MV-4-11 (cell line): ENCODE results near the gene NDC1.

Experiments used
- DNase-seq: peaks from one replicate; lab custom pipeline; 2025; lab: John Stamatoyannopoulos, UW

Gene NDC1

GRCh38 chr1:53730224-53730865, 107.8 kb downstream of the NDC1 start:
- DNase-seq = no peak

DNA sequence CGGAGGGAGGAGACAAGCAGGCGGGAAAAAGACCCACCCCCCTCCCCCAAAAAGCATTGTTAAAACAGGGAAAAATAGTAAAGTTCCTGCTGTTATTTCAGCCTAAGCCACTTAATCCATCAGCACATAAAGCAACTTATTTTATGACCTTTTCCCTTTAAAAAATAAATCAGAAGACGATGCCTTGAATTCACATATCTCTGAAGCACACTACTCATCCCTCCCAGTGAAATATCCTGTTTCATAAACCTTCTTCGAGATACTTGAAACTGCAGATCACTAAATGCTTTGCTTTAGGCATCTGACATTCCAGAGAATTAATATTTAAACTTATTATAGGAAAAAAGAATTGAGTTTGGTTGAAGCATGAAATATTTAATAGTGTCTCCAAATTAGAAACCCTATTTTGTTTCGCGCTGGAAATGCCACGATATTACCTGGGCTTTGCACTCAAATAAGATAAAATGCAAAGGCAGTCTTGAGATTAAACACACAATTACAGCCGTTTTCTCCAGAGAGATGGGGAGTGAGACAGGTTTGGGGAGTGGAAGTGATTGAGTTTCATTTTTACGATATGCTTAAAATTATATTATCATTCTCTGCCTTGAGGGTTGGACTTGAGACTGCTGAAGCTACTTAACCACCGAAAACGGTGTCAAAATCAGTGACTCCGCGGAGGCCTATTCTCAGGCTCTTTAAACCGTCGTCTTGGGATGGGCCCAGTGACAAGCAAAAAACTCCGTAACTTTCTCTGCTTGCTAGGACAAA, 108.5 kb downstream of the NDC1 start:
- no peak for DNase-seq

DNA sequence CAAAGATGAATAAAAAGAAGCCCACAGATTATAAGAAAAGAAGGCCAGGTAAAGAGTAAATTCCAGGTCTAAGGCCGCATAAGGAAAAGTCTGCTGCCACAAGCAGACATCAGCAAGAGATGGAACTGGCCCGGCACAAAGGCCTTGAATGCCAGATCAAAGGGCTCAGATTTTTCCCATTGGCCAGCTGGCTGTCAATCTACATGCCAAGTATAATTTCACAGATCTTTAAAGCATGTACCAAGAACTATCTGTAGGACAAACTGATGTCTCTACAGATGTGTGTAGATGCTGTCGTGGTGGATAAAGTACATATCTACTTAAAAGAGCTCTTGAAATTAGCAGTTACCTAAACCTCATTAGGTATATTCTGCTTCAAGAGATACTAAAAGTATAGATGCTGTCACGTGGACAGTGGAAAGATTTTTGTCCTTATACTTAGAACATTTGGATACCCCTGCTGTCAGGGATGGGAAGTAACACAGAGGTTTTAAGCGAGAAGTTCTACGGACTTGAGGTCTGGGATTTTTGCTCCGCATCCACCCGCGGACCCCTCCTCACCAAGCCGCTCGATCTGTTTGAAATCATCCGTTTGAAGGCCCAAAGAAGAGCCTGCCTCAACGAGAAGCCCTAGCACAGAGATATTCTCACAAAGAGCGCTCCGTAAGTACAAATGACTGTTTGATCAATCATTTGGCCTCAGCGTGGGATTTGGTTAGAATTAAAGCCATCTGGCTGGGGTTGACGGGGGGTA, 109.2 kb downstream of the NDC1 start:
- DNase-seq = no peak

DNA sequence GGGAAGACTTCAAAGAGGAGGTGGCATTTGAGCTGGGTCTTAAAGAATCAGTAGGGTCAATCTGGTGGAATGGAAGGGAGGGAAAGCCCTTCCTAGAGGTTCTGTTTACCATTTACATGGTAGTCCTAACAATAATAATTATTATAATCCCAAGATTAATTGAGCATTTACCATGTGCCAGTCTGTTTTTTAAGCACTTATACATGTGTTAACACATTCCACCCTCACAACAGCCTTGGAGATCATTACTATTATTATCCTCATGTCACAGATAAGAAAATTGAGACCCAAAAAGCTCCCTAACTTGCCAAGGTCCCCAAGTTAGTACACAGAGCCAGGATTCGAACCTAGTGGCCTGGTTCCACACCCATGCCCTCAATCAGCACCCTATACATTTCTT, 109.9 kb downstream of the NDC1 start:
- DNase-seq = no peak

GRCh38 chr1:53727461-53728092, 110.5 kb downstream of the NDC1 start:
- no peak for DNase-seq

DNA sequence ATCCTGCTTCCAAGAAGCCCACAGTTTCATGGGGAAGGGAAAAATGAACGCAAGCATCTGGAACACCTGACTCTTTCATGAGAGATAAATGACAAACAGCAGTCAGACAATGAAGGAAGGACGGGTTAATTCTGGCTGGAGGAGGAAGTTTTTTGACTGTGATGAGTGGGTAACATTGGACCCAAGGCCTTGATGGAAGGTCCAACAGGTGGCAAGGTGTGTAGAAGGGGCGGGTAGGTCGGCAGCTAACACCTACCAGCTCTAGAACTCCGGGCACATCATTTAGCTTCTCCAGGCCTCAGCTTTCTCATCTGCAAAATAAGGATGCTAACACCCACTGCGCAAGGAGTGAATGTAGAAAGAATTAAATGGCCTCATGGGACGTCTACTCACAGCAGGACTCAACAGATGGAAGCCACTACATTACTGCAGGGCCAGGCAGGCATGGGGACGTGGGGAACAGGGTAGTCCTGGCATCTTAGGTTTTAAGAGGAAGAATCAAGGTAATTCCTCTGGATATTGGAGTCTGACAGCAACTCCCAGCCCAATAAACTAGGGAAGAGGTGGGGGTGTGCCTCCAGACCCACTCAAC, 112.0 kb downstream of the NDC1 start:
- no peak for DNase-seq

DNA sequence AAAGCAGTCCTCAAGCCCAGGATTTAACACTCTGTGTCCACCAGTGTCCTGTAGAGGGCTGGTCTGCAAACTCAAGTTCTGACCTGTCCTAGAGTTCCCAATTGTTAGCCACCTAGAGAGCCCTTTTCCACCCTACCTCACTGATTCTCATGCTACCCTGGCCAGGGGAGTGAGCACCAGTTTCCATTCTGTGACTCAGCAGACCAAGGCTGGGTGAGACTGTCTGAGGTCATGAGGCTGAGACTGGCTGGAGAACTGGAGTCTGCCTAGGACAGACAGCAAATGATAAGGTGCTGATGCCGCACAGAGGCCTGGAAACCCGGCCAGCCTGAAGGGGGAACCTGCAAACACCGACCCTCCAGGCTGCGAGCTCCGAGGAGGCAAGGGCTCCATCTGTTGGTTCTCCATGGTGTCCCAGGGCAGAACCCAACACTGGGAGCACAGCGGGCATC, 112.8 kb downstream of the NDC1 start:
- DNase-seq = no peak

DNA sequence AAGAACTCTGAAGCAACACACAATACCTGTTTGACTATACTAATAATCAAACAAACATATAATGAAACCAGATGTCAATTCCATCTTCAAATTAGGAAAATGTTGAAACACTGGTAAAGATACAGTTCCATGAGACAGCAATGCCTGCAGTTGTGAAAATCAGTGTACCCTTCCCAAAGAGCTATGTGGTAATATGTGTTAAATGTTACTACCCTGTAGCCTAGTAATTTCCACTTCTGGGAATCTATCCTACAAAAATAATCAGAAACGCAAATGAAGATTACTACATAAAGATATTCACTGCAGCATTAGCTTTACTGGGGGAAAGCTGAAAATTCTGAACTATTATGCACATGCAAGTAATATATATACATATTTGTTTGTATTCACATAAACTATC, 116.1 kb downstream of the NDC1 start:
- DNase-seq = no peak

GRCh38 chr1:53721088-53721487, 117.0 kb downstream of the NDC1 start:
- peak; percentile 6 for DNase-seq

- DNase-seq = no peak
These were observed 118.6 kb downstream of the NDC1 start for GRCh38 chr1:53719469-53719868.

DNA sequence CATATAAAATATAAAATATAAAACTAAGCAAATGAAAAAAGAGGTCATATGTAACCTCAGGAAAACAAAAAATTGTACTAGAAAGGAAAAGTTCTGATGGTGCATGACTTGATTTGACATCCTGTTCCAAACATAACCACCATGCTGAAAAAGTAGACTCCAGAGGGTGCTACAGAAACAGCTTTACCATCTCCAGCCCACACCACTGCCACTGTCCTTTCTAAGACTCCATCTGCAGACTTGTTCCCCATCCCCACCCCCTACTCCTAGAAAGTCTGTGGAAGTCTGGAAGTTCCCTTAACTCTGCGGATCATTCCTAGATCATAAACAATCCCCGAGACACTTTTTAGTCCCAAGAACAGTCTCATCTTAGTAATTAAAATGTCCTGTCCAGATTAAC, 119.7 kb downstream of the NDC1 start:
- DNase-seq = no peak

GRCh38 chr1:53717025-53717804, 120.9 kb downstream of the NDC1 start:
- no peak for DNase-seq

GRCh38 chr1:53716150-53716549, 121.9 kb downstream of the NDC1 start:
- no peak for DNase-seq

DNA sequence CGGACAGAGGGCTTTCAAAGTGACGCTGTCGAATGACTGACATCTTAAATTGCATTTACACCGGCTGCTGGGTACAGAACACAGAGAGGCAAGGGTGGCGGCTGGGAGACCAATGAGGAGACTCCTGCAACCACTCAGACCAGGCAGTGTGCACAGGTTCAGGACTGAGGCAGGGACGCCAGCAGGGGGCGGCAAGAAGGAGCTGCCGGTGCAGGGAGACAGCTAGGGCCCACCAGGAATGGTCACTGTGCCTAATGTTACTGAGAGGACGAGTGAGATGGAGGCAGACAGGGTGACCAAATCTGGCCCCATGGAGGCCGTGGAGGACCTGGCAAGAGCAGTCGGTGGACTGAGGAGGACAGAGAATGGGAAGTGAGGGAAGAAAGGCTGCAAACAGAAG, 122.6 kb downstream of the NDC1 start:
- peak; percentile 3 for DNase-seq
